SK-N-SH treated with all-trans-retinoic acid at 6 μM for 48 hours (cell line): ENCODE results near the gene TBCEL.

Experiments used
- ATAC-seq: fragments of 200-7000 bp; cut with Tn5 transposase; 3 replicates; pipeline ENCODE4 v1.9.1; 2020; ENCODE audit warnings: mild to moderate bottlenecking, moderate library complexity
- ARNTL ChIP-seq: fragments of 450-650 bp; formaldehyde crosslinking; IDR thresholded peaks from 2 replicates; pipeline ENCODE4 v1.5.0; 2020; ENCODE audit warnings: low read depth, mild to moderate bottlenecking, moderate library complexity, borderline replicate concordance
- BACH2 ChIP-seq: fragments of 250-450 bp; sonication (Bioruptor Pico); IDR thresholded peaks from 2 replicates; pipeline ENCODE4 v1.9.0; 2021; ENCODE audit warnings: mild to moderate bottlenecking, borderline replicate concordance
- CSDC2 ChIP-seq: fragments of 250-450 bp; sonication (Bioruptor Pico); IDR thresholded peaks from 2 replicates; pipeline ENCODE4 v1.5.0; 2020; ENCODE audit warnings: mild to moderate bottlenecking, moderate library complexity
- ESRRG ChIP-seq: fragments of 250-450 bp; sonication (Bioruptor Pico); IDR thresholded peaks from 2 replicates; pipeline ENCODE4 v1.6.1; 2021; ENCODE audit warnings: mild to moderate bottlenecking
- GLIS3 ChIP-seq: fragments of 250-450 bp; sonication (Bioruptor Pico); IDR thresholded peaks from 2 replicates; pipeline ENCODE4 v1.5.0; 2020; ENCODE audit warnings: mild to moderate bottlenecking, moderate library complexity
- ISL1 ChIP-seq: fragments of 250-450 bp; sonication (Bioruptor Pico); IDR thresholded peaks from 2 replicates; pipeline ENCODE4 v2.1.2; 2022; ENCODE audit warnings: mild to moderate bottlenecking, moderate library complexity
- OSR1 ChIP-seq: fragments of 250-450 bp; sonication (Bioruptor Pico); IDR thresholded peaks from 2 replicates; pipeline ENCODE4 v1.8.0; 2022; ENCODE audit warnings: moderate library complexity, mild to moderate bottlenecking, inconsistent platforms
- PPARA ChIP-seq: fragments of 250-450 bp; sonication (Bioruptor Pico); IDR thresholded peaks from 2 replicates; pipeline ENCODE4 v1.5.0; 2020; ENCODE audit warnings: mild to moderate bottlenecking, borderline replicate concordance
- RARB ChIP-seq: fragments of 250-450 bp; sonication (Bioruptor Pico); IDR thresholded peaks from 2 replicates; pipeline ENCODE4 v1.8.0; 2021; ENCODE audit warnings: mild to moderate bottlenecking, moderate library complexity
- SNAI2 ChIP-seq: fragments of 250-450 bp; sonication (Bioruptor Pico); IDR thresholded peaks from 2 replicates; pipeline ENCODE4 v1.5.0; 2020; ENCODE audit warnings: mild to moderate bottlenecking, moderate library complexity
- TCF4 ChIP-seq: fragments of 250-450 bp; sonication (Bioruptor Pico); IDR thresholded peaks from 2 replicates; pipeline ENCODE4 v1.8.0; 2021; ENCODE audit warnings: mild to moderate bottlenecking, moderate library complexity, borderline replicate concordance
- ZFP3 ChIP-seq: fragments of 250-450 bp; sonication (Bioruptor Pico); IDR thresholded peaks from 2 replicates; pipeline ENCODE4 v1.5.0; 2020; ENCODE audit warnings: mild to moderate bottlenecking, moderate library complexity
- ZNF565 ChIP-seq: fragments of 450-650 bp; formaldehyde crosslinking; conservative IDR thresholded peaks from 2 replicates; pipeline ENCODE4 v1.5.0; 2020; ENCODE audit warnings: low read depth, mild to moderate bottlenecking, moderate library complexity
- ZNF70 ChIP-seq: fragments of 450-650 bp; formaldehyde crosslinking; IDR thresholded peaks from 2 replicates; pipeline ENCODE4 v1.5.0; 2020; ENCODE audit warnings: mild to moderate bottlenecking, moderate library complexity
- ZNF8 ChIP-seq: fragments of 450-650 bp; formaldehyde crosslinking; IDR thresholded peaks from 2 replicates; pipeline ENCODE4 v1.5.0; 2020; ENCODE audit warnings: mild to moderate bottlenecking, moderate library complexity
- TF ChIP-seq, protein P1 (sequence below): fragments of 250-450 bp; sonication (Bioruptor Pico); IDR thresholded peaks from 2 replicates; pipeline ENCODE4 v1.5.1; 2020; ENCODE audit warnings: low read depth, mild to moderate bottlenecking, moderate library complexity
- TF ChIP-seq, protein P2 (sequence below): fragments of 250-450 bp; sonication (Bioruptor Pico); IDR thresholded peaks from 2 replicates; pipeline ENCODE4 v1.5.0; 2020; ENCODE audit warnings: mild to moderate bottlenecking, moderate library complexity
- TF ChIP-seq, protein P3 (sequence below): fragments of 250-450 bp; sonication (Bioruptor Pico); IDR thresholded peaks from 2 replicates; pipeline ENCODE4 v1.8.0; 2021; ENCODE audit warnings: low read depth, mild to moderate bottlenecking, moderate library complexity, borderline replicate concordance
- TF ChIP-seq, protein P4 (sequence below): fragments of 250-450 bp; sonication (Bioruptor Pico); IDR thresholded peaks from 2 replicates; pipeline ENCODE4 v1.5.1; 2021; ENCODE audit warnings: mild to moderate bottlenecking, moderate library complexity

Gene TBCEL

DNA sequence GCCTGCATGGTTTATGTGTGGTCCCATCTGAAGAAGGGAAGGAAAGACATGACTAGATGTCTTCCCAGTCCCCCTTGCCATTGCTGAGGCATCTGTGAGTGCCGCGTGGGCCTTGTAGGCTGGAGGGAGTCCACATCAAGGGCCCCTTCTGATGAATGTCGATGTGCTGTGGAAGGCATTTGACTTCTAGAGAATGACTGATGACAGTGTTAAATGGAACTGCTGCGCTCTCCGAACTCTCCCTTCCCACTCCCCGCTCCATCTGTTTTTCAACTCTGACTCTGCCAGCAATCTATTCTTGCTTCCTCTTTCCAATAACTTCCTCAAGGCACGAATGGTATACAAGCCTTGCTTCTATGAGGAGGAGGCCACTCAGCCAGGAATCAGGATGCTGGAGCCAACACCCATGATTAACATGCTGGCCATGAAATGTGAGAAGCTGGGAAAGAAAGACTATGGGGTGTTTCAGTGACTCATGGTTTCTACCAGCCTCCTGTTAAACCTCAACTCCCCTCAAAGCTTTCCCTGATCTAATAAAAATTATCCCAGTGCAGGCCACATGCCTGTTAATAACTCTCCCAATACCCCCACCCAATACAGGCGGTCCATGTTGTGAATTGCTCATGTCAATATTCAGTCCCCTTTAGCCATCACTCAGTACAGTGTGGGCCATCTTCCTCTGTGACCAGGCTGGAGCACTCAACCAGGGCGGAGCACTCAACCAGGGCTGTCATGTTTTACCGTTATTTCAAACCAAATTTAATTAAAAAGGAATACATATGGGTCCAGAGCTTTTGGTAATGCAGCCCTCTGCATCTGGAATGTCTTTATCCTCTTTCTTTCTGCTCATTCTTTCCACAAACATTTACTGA, 46.4 kb upstream of the TBCEL start:
- TF ChIP-seq, protein P1, sequence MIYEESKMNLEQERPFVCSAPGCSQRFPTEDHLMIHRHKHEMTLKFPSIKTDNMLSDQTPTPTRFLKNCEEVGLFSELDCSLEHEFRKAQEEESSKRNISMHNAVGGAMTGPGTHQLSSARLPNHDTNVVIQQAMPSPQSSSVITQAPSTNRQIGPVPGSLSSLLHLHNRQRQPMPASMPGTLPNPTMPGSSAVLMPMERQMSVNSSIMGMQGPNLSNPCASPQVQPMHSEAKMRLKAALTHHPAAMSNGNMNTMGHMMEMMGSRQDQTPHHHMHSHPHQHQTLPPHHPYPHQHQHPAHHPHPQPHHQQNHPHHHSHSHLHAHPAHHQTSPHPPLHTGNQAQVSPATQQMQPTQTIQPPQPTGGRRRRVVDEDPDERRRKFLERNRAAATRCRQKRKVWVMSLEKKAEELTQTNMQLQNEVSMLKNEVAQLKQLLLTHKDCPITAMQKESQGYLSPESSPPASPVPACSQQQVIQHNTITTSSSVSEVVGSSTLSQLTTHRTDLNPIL, result no peak
- TF ChIP-seq ISL1 (CRISPR knock-in tag) (no peak), ESRRG (CRISPR knock-in tag) (no peak), TCF4 (CRISPR knock-in tag) (no peak), ZNF70 (CRISPR knock-in tag) (no peak), RARB (no peak), OSR1 (CRISPR knock-in tag) (no peak), BACH2 (CRISPR knock-in tag) (no peak), CSDC2 (no peak), SNAI2 (CRISPR knock-in tag) (no peak), ZFP3 (CRISPR knock-in tag) (no peak), PPARA (CRISPR knock-in tag) (no peak)
- TF ChIP-seq, protein P2, sequence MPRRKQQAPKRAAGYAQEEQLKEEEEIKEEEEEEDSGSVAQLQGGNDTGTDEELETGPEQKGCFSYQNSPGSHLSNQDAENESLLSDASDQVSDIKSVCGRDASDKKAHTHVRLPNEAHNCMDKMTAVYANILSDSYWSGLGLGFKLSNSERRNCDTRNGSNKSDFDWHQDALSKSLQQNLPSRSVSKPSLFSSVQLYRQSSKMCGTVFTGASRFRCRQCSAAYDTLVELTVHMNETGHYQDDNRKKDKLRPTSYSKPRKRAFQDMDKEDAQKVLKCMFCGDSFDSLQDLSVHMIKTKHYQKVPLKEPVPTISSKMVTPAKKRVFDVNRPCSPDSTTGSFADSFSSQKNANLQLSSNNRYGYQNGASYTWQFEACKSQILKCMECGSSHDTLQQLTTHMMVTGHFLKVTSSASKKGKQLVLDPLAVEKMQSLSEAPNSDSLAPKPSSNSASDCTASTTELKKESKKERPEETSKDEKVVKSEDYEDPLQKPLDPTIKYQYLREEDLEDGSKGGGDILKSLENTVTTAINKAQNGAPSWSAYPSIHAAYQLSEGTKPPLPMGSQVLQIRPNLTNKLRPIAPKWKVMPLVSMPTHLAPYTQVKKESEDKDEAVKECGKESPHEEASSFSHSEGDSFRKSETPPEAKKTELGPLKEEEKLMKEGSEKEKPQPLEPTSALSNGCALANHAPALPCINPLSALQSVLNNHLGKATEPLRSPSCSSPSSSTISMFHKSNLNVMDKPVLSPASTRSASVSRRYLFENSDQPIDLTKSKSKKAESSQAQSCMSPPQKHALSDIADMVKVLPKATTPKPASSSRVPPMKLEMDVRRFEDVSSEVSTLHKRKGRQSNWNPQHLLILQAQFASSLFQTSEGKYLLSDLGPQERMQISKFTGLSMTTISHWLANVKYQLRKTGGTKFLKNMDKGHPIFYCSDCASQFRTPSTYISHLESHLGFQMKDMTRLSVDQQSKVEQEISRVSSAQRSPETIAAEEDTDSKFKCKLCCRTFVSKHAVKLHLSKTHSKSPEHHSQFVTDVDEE (CRISPR knock-in tag), result no peak
- ATAC-seq, result no peak

DNA sequence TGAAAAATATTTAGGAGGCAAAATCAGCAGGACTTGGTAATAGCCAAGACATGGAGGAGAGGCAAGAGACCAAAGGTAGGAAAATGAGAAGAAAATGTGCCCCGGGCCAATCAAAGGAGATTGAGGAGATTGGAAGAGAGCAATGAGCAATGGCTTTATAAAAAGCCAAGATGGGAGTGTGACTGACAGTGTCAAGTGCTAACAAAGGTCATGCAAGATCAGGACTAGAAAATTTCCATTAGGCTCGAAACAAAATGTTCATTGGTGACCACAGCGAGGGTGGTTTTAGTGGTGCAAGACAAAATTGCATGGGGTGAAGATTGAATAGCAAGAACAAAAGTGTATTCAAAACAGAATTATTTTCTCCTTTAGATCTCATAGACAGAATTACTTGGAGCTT, 45.2 kb upstream of the TBCEL start:
- TF ChIP-seq ZNF70 (CRISPR knock-in tag), result no peak
- no peak for TF ChIP-seq TCF4 (CRISPR knock-in tag)
- TF ChIP-seq ISL1 (CRISPR knock-in tag), result no peak
- TF ChIP-seq, protein P3, sequence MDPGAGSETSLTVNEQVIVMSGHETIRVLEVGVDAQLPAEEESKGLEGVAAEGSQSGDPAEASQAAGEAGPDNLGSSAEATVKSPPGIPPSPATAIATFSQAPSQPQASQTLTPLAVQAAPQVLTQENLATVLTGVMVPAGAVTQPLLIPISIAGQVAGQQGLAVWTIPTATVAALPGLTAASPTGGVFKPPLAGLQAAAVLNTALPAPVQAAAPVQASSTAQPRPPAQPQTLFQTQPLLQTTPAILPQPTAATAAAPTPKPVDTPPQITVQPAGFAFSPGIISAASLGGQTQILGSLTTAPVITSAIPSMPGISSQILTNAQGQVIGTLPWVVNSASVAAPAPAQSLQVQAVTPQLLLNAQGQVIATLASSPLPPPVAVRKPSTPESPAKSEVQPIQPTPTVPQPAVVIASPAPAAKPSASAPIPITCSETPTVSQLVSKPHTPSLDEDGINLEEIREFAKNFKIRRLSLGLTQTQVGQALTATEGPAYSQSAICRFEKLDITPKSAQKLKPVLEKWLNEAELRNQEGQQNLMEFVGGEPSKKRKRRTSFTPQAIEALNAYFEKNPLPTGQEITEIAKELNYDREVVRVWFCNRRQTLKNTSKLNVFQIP (CRISPR knock-in tag), result no peak
- no peak for TF ChIP-seq ZNF8
- TF ChIP-seq, protein P4, sequence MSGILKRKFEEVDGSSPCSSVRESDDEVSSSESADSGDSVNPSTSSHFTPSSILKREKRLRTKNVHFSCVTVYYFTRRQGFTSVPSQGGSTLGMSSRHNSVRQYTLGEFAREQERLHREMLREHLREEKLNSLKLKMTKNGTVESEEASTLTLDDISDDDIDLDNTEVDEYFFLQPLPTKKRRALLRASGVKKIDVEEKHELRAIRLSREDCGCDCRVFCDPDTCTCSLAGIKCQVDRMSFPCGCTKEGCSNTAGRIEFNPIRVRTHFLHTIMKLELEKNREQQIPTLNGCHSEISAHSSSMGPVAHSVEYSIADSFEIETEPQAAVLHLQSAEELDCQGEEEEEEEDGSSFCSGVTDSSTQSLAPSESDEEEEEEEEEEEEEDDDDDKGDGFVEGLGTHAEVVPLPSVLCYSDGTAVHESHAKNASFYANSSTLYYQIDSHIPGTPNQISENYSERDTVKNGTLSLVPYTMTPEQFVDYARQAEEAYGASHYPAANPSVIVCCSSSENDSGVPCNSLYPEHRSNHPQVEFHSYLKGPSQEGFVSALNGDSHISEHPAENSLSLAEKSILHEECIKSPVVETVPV (CRISPR knock-in tag), result no peak
- no peak for TF ChIP-seq GLIS3 (CRISPR knock-in tag)
- no peak for TF ChIP-seq BACH2 (CRISPR knock-in tag)
- no peak for ATAC-seq

DNA sequence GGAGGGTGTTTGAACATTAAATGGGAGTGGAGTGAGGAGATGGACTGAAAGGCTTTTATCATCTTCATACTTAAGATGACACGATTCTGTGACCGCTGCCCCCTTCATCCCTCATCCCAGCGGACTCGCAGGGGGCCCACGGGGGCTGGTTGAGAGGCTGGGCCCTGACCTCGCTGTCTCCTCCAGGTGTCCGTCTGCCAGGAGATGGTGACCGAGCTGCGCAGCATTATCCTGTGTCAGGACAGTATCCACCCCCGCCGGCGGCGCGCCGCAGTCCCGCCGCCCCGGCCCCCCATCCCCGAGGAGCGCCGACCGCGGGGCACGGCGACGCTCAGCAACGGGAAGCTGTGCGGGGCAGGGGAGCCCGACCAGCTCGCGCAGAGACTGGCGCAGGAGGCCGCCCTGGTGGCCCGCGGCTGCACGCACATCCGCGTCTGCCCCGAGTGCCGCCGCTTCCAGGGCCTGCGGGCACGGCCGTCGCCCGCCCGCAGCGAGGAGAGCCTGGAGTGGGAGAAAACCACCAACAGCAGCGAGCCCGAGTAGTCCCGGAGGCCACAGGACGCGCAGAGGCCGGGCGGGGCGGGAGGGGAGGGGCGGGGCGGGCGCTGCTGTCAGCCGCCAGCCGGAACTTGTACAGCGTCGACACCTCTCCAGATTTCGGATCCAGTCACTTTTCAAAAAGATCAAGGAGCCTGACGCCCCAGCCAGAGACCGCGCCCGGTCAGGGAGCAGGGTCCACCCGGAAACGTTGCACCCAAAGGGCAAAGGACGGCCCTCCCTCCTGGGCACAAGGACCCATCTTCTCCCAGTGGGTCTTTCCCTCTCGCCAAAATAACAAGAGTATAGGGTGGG, 38.0 kb upstream of the TBCEL start:
- TF ChIP-seq, protein P2 (CRISPR knock-in tag), result no peak
- no peak for TF ChIP-seq ZNF565 (CRISPR knock-in tag)
- TF ChIP-seq RARB, result no peak
- TF ChIP-seq OSR1 (CRISPR knock-in tag), result no peak
- no peak for TF ChIP-seq TCF4 (CRISPR knock-in tag)
- TF ChIP-seq ZNF70 (CRISPR knock-in tag), result no peak
- no peak for TF ChIP-seq BACH2 (CRISPR knock-in tag)
- no peak for TF ChIP-seq ARNTL (CRISPR knock-in tag)
- ATAC-seq, result peak; percentile 98
